Epithelial cell of proximal tubule (primary cell): ENCODE data around the gene PATL2. TPM values are rescaled to one million over a fixed set of nuclear protein-coding genes. Genes with fewer than 3 reads are reported as not detected.

Experiments used
- DNase-seq: peaks from one replicate; pipeline ENCODE4 v3.0.0-alpha.2; 2011; ENCODE audit warnings: low read depth
- H3K4me3 ChIP-seq: 2 replicates; pipeline ENCODE4 v1.5.1; 2011; ENCODE audit warnings: low read depth, mild to moderate bottlenecking, low read length
- total RNA-seq: library from RNA; depleted of rRNA; stranded (reverse); fragments of >200 nt; gene quantifications from 2 replicates; pipeline ENCODE4 v1.2.3, GENCODE V29; 2015
- TF ChIP-seq, protein P1 (sequence below): conservative IDR thresholded peaks from 2 replicates; pipeline ENCODE4 v1.5.1; 2012; ENCODE audit warnings: low read depth, mild to moderate bottlenecking, low read length

The PATL2 gene
- total RNA-seq, 1 donor from 2014 or later = not detected

DNA sequence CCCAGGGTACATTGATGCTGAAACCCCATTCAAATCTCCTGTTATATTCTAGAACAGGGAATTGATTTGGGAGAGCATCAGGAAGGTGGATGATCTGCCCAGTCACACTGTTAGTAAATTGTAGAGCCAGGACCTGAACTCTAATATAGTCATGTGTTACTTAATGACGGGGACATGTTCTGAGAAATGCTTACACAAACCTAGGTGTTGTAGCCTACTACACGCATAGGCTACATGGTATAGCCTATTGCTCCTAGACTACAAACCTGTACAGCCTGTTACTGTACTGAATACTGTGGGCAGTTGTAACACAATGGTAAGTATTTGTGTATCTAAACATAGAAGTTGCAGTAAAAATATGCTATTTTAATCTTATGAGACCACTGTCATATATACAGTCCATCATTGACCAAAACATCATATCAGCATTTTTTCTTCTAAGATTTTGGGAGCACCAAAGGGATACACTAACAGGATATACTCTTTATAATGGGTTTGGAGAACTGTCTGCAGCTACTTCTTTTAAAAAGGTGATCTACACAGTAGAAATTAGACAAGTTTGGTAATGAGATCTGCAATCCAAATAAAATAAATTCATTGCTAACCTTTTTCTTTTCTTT lies 6.0 kb upstream of the PATL2 start:
- DNase-seq = no peak
- no peak overlapping the region for H3K4me3 ChIP-seq
- TF ChIP-seq, protein P1, sequence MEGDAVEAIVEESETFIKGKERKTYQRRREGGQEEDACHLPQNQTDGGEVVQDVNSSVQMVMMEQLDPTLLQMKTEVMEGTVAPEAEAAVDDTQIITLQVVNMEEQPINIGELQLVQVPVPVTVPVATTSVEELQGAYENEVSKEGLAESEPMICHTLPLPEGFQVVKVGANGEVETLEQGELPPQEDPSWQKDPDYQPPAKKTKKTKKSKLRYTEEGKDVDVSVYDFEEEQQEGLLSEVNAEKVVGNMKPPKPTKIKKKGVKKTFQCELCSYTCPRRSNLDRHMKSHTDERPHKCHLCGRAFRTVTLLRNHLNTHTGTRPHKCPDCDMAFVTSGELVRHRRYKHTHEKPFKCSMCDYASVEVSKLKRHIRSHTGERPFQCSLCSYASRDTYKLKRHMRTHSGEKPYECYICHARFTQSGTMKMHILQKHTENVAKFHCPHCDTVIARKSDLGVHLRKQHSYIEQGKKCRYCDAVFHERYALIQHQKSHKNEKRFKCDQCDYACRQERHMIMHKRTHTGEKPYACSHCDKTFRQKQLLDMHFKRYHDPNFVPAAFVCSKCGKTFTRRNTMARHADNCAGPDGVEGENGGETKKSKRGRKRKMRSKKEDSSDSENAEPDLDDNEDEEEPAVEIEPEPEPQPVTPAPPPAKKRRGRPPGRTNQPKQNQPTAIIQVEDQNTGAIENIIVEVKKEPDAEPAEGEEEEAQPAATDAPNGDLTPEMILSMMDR = no peak

DNA sequence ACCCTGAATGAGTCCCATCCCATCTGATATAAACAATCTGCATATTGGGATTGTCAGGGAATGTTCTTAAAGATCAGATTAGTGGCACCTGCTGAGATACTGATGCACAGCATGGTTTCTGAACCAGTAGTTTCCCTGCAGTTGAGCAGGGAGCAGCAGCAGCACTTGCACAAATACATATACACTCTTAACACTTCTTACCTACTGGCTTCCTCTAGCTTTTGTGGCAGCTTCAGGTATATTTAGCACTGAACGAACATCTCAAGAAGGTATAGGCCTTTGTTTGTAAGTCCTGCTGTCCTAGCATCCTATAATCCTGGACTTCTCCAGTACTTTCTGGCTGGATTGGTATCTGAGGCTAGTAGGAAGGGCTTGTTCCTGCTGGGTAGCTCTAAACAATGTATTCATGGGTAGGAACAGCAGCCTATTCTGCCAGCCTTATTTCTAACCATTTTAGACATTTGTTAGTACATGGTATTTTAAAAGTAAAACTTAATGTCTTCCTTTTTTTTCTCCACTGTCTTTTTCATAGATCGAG lies 4.7 kb upstream of the PATL2 start:
- DNase-seq = no peak
- no peak overlapping the region for H3K4me3 ChIP-seq
- TF ChIP-seq, protein P1 = no peak

DNA sequence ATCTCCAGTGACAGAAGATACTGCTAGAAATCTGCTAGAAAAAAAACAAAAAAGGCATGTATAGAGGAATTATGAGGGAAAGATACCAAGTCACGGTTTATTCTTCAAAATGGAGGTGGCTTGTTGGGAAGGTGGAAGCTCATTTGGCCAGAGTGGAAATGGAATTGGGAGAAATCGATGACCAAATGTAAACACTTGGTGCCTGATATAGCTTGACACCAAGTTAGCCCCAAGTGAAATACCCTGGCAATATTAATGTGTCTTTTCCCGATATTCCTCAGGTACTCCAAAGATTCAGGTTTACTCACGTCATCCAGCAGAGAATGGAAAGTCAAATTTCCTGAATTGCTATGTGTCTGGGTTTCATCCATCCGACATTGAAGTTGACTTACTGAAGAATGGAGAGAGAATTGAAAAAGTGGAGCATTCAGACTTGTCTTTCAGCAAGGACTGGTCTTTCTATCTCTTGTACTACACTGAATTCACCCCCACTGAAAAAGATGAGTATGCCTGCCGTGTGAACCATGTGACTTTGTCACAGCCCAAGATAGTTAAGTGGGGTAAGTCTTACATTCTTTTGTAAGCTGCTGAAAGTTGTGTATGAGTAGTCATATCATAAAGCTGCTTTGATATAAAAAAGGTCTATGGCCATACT lies 4.1 kb upstream of the PATL2 start:
- TF ChIP-seq, protein P1 = no peak
- no peak overlapping the region for H3K4me3 ChIP-seq
- DNase-seq = no peak

DNA sequence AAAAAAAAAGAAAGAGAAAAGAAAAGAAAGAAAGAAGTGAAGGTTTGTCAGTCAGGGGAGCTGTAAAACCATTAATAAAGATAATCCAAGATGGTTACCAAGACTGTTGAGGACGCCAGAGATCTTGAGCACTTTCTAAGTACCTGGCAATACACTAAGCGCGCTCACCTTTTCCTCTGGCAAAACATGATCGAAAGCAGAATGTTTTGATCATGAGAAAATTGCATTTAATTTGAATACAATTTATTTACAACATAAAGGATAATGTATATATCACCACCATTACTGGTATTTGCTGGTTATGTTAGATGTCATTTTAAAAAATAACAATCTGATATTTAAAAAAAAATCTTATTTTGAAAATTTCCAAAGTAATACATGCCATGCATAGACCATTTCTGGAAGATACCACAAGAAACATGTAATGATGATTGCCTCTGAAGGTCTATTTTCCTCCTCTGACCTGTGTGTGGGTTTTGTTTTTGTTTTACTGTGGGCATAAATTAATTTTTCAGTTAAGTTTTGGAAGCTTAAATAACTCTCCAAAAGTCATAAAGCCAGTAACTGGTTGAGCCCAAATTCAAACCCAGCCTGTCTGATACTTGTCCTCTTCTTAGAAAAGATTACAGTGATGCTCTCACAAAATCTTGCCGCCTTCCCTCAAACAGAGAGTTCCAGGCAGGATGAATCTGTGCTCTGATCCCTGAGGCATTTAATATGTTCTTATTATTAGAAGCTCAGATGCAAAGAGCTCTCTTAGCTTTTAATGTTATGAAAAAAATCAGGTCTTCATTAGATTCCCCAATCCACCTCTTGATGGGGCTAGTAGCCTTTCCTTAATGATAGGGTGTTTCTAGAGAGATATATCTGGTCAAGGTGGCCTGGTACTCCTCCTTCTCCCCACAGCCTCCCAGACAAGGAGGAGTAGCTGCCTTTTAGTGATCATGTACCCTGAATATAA lies 2.2 kb upstream of the PATL2 start:
- peak overlapping the region; percentile 99 for H3K4me3 ChIP-seq
- no peak for DNase-seq
- TF ChIP-seq, protein P1 = peak; percentile 37

DNA sequence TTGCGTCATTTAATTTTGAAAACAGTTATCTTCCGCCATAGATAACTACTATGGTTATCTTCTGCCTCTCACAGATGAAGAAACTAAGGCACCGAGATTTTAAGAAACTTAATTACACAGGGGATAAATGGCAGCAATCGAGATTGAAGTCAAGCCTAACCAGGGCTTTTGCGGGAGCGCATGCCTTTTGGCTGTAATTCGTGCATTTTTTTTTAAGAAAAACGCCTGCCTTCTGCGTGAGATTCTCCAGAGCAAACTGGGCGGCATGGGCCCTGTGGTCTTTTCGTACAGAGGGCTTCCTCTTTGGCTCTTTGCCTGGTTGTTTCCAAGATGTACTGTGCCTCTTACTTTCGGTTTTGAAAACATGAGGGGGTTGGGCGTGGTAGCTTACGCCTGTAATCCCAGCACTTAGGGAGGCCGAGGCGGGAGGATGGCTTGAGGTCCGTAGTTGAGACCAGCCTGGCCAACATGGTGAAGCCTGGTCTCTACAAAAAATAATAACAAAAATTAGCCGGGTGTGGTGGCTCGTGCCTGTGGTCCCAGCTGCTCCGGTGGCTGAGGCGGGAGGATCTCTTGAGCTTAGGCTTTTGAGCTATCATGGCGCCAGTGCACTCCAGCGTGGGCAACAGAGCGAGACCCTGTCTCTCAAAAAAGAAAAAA lies 1.4 kb upstream of the PATL2 start:
- H3K4me3 ChIP-seq = peak overlapping the region; percentile 99
- TF ChIP-seq, protein P1 = no peak
- DNase-seq = no peak

DNA sequence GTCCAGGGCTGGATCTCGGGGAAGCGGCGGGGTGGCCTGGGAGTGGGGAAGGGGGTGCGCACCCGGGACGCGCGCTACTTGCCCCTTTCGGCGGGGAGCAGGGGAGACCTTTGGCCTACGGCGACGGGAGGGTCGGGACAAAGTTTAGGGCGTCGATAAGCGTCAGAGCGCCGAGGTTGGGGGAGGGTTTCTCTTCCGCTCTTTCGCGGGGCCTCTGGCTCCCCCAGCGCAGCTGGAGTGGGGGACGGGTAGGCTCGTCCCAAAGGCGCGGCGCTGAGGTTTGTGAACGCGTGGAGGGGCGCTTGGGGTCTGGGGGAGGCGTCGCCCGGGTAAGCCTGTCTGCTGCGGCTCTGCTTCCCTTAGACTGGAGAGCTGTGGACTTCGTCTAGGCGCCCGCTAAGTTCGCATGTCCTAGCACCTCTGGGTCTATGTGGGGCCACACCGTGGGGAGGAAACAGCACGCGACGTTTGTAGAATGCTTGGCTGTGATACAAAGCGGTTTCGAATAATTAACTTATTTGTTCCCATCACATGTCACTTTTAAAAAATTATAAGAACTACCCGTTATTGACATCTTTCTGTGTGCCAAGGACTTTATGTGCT lies 721 bp upstream of the PATL2 start:
- TF ChIP-seq, protein P1 = no peak
- no peak for DNase-seq
- peak overlapping the region; percentile 99 for H3K4me3 ChIP-seq
